ENCODE data around the gene MTHFD1L. TPM values are rescaled to one million over a fixed set of nuclear protein-coding genes. Genes with fewer than 3 reads are reported as not detected.

The MTHFD1L gene
- total RNA-seq, 6 experiments from 2014 or later: 67.5 to 88.7 (median 80.9) TPM

GRCh38 chr6:151060766-151061531 is 195.4 kb downstream of the MTHFD1L start:
- Mint-ChIP-seq H3K4me3 (peak overlapping the region; percentile 71), H3K27ac (peak overlapping the region; percentile 98)
- no peak for DNase-seq

GRCh38 chr6:151063352-151063751 is 197.8 kb downstream of the MTHFD1L start:
- peaks cover 21% of the 10 kb centered on the region for H3K36me3 Mint-ChIP-seq (ENCODE audit: low read depth)
- H3K27ac Mint-ChIP-seq: peak overlapping the region; percentile 73
- H3K9me3 Mint-ChIP-seq: no peaks in the 10 kb centered on the region
- peak; percentile 46 for DNase-seq
- peak overlapping the region; percentile 29; the same call in 1 of the 2 replicates for H3K4me3 Mint-ChIP-seq
- peaks cover 53% of the 10 kb centered on the region for H3K4me1 Mint-ChIP-seq (ENCODE audit: low read depth)
- TF ChIP-seq CTCF (IDR thresholded peaks at IDR 0.05): no peak
- no peaks in the 10 kb centered on the region; the same call in 1 of the 2 replicates for H3K27me3 Mint-ChIP-seq (ENCODE audit: insufficient read depth)

More at GRCh38 chr6:151060766-151061531, 195.4 kb downstream of the MTHFD1L start:
- TF ChIP-seq CTCF (IDR thresholded peaks at IDR 0.05): no peak
- H3K4me1 Mint-ChIP-seq (ENCODE audit: low read depth): peaks cover 42% of the 10 kb centered on the region
- H3K36me3 Mint-ChIP-seq (ENCODE audit: low read depth): peaks cover 29% of the 10 kb centered on the region
- no peaks in the 10 kb centered on the region for H3K27me3 Mint-ChIP-seq (ENCODE audit: insufficient read depth)
- H3K9me3 Mint-ChIP-seq: no peaks in the 10 kb centered on the region

GRCh38 chr6:151063842-151064647 is 198.5 kb downstream of the MTHFD1L start:
- H3K9me3 Mint-ChIP-seq: no peaks in the 10 kb centered on the region
- peaks cover 21% of the 10 kb centered on the region for H3K36me3 Mint-ChIP-seq (ENCODE audit: low read depth)
- H3K4me1 Mint-ChIP-seq (ENCODE audit: low read depth): peaks cover 60% of the 10 kb centered on the region
- TF ChIP-seq CTCF (IDR thresholded peaks at IDR 0.05): no peak
- H3K27ac Mint-ChIP-seq: peak overlapping the region; percentile 73
- no peak for DNase-seq
- no peaks in the 10 kb centered on the region; the same call in 1 of the 2 replicates for H3K27me3 Mint-ChIP-seq (ENCODE audit: insufficient read depth)
- no peak overlapping the region; the same call in 1 of the 2 replicates for H3K4me3 Mint-ChIP-seq

- Mint-ChIP-seq H3K4me3 (no peak overlapping the region), H3K27ac (peak overlapping the region; percentile 5; the same call in 1 of the 2 replicates), H3K27me3 (ENCODE audit: insufficient read depth) (no peaks in the 10 kb centered on the region; the same call in 1 of the 2 replicates), H3K36me3 (ENCODE audit: low read depth) (peaks cover 23% of the 10 kb centered on the region), H3K9me3 (no peaks in the 10 kb centered on the region), H3K4me1 (ENCODE audit: low read depth) (peaks cover 62% of the 10 kb centered on the region)
- TF ChIP-seq CTCF (IDR thresholded peaks at IDR 0.05): no peak
- DNase-seq: no peak
Observed at GRCh38 chr6:151065027-151065815, 199.7 kb downstream of the MTHFD1L start.
